NCI-H524 treated with DMSO at 0.1 percent for 48 hours (cell line): ENCODE results near the gene ZBTB21.

Source experiments
- DNase-seq: peaks from one replicate; lab custom pipeline; 2025; lab: John Stamatoyannopoulos, UW

ZBTB21 gene

GRCh38 chr21:41992576-41992975 lies 17.6 kb downstream of the ZBTB21 start:
- DNase-seq = no peak

GRCh38 chr21:41991659-41992058 lies 18.5 kb downstream of the ZBTB21 start:
- DNase-seq = no peak

GRCh38 chr21:41989698-41990097 lies 20.5 kb downstream of the ZBTB21 start:
- no peak for DNase-seq

- DNase-seq = no peak
These were observed 22.9 kb downstream of the ZBTB21 start for GRCh38 chr21:41987310-41987709.

GRCh38 chr21:41985662-41986416 lies 24.3 kb downstream of the ZBTB21 start:
- DNase-seq = no peak

- no peak for DNase-seq
These were observed 26.9 kb downstream of the ZBTB21 start for GRCh38 chr21:41983229-41983628.

GRCh38 chr21:41980561-41980960 lies 29.6 kb downstream of the ZBTB21 start:
- no peak for DNase-seq

GRCh38 chr21:41979751-41980369 lies 30.3 kb downstream of the ZBTB21 start:
- DNase-seq = no peak

- DNase-seq = no peak
These were observed 30.8 kb downstream of the ZBTB21 start for GRCh38 chr21:41979335-41979734.

GRCh38 chr21:41977034-41977950 lies 32.9 kb downstream of the ZBTB21 start:
- no peak for DNase-seq

- DNase-seq = no peak
These were observed 33.5 kb downstream of the ZBTB21 start for GRCh38 chr21:41976611-41977010.

GRCh38 chr21:41975391-41976272 lies 34.5 kb downstream of the ZBTB21 start:
- no peak for DNase-seq

- no peak for DNase-seq
These were observed 35.5 kb downstream of the ZBTB21 start for GRCh38 chr21:41974752-41975053.

GRCh38 chr21:41973861-41974751 lies 36.1 kb downstream of the ZBTB21 start:
- no peak for DNase-seq

GRCh38 chr21:41973427-41973831 lies 36.7 kb downstream of the ZBTB21 start:
- no peak for DNase-seq

GRCh38 chr21:41972511-41973205 lies 37.5 kb downstream of the ZBTB21 start:
- DNase-seq = no peak

- no peak for DNase-seq
These were observed 38.3 kb downstream of the ZBTB21 start for GRCh38 chr21:41971891-41972290.

- DNase-seq = no peak
These were observed 39.2 kb downstream of the ZBTB21 start for GRCh38 chr21:41970751-41971653.

- DNase-seq = no peak
These were observed 40.1 kb downstream of the ZBTB21 start for GRCh38 chr21:41970106-41970391.
